Common myeloid progenitor, CD34-positive (primary cell): ENCODE results near the gene AP1B1.

Experiments
- CTCF ChIA-PET: fragments of 350-600 bp; sonication (Branson Sonifier 250); formaldehyde crosslinking; loops from one replicate; lab custom pipeline; 2021; ENCODE audit warnings: antibody characterized with exemption; lab: Charles Lee
- POLR2A ChIA-PET: fragments of 350-600 bp; sonication (Branson Sonifier 250); formaldehyde crosslinking; loops from one replicate; lab custom pipeline; 2021; ENCODE audit warnings: antibody characterized with exemption; lab: Charles Lee
- DNase-seq, 3 donors: peaks; one replicate each; pipeline versions ENCODE4 v3.0.0 to v3.0.0-alpha.2; 2013
- H3K27ac ChIP-seq, 2 experiments: 1 replicate in 1 of 2; 2 replicates in 1 of 2; pipeline ENCODE4 v1.7.0; 2013; ENCODE audit warnings: inconsistent platforms in 2 of 2, low read length in 2 of 2, mild to moderate bottlenecking in 2 of 2, low read depth in 1 of 2, moderate library complexity in 1 of 2; ENCODE audit not compliant: severe bottlenecking in 2 of 2, insufficient read depth in 1 of 2, poor library complexity in 1 of 2
- H3K27me3 ChIP-seq, 5 experiments: replicated peaks in 2 of 5; 1 replicate in 3 of 5; 2 replicates in 2 of 5; pipeline versions ENCODE4 v1.6.1 to v1.7.0; 2013; ENCODE audit warnings: low read length in 4 of 5, mild to moderate bottlenecking in 2 of 5, moderate library complexity in 2 of 5, inconsistent platforms in 1 of 5; ENCODE audit not compliant: insufficient read depth in 5 of 5, control insufficient read depth in 4 of 5
- H3K36me3 ChIP-seq, 4 experiments: 1 replicate in 2 of 4; 2 replicates in 2 of 4; pipeline versions ENCODE4 v1.6.1 to v1.7.0; 2013; ENCODE audit warnings: low read length in 3 of 4, control low read depth in 1 of 4, mild to moderate bottlenecking in 1 of 4; ENCODE audit not compliant: control insufficient read depth in 4 of 4, insufficient read depth in 4 of 4
- H3K4me1 ChIP-seq, 4 experiments: 1 replicate in 3 of 4; 2 replicates in 1 of 4; pipeline versions ENCODE4 v1.6.1 to v1.7.1; 2013; ENCODE audit warnings: low read length in 3 of 4, mild to moderate bottlenecking in 3 of 4, control low read depth in 1 of 4, inconsistent platforms in 1 of 4, moderate library complexity in 1 of 4; ENCODE audit not compliant: control insufficient read depth in 4 of 4, insufficient read depth in 4 of 4; ENCODE audit errors: control extremely low read depth in 1 of 4
- H3K4me3 ChIP-seq, 7 experiments: 1 replicate in 4 of 7; 2 replicates in 3 of 7; pipeline versions ENCODE4 v1.5.1 to v1.7.0; 2013; ENCODE audit warnings: mild to moderate bottlenecking in 7 of 7, low read length in 6 of 7, moderate library complexity in 6 of 7, inconsistent platforms in 2 of 7, low read depth in 2 of 7, control low read depth in 1 of 7; ENCODE audit not compliant: insufficient read depth in 4 of 7, control insufficient read depth in 1 of 7; ENCODE audit errors: extremely low read depth in 1 of 7
- H3K9me3 ChIP-seq, 5 experiments: 1 replicate in 4 of 5; 2 replicates in 1 of 5; pipeline versions ENCODE4 v1.6.1 to v1.7.1; 2013; ENCODE audit warnings: low read length in 4 of 5, mild to moderate bottlenecking in 2 of 5, inconsistent platforms in 1 of 5, low read depth in 1 of 5, moderate library complexity in 1 of 5; ENCODE audit not compliant: control insufficient read depth in 4 of 5, insufficient read depth in 2 of 5; ENCODE audit errors: control extremely low read depth in 1 of 5
- WGBS: methylation state at CpG from one replicate; pipeline ENCODE4 v1.1.5; 2013; ENCODE audit not compliant: insufficient coverage; 5-methylcytosine and 5-hydroxymethylcytosine counted together

AP1B1 gene

DNA sequence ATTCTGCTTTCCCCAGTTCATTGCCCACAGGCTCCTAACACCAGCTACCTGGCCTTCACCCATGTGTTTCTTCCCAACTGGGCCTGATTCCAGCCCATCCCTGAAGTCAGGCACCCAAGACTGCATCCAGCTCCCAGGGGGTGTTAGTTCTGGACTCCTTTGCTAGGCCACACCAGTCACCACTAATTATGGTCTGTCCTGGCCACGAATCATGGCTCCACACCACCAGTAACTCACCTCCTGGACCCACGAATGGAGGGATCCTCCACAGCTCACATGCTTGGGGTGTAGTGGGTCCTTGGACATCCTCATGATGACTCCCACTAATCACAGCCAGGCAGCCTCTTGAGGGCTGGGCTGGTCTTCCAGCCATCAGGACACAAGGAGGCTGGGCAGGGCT is 69.3 kb downstream of the AP1B1 start:
- WGBS: 80% methylated on average over 1 of the region's 2 CpGs
- DNase-seq: no peak
- ChIA-PET CTCF (interaction anchor here (1.1 kb wide), 1 partner anchor 15 kb away, joined by 5 read pairs; no protein-coding TSS in a partner anchor), POLR2A (interaction anchor here (1.3 kb wide), 1 partner anchor 7 kb away, joined by 3 read pairs; no protein-coding TSS in a partner anchor)
- Histone ChIP-seq H3K4me3 (no peak overlapping the region), H3K4me1 (peaks cover 0 to 19% (median 17%) of the 10 kb centered on the region in 4 experiments), H3K27me3 (peaks cover 0 to 28% (median 16%) of the 10 kb centered on the region in 5 experiments), H3K9me3 (no peaks in the 10 kb centered on the region), H3K36me3 (no peaks in the 10 kb centered on the region), H3K27ac (no peak overlapping the region)

DNA sequence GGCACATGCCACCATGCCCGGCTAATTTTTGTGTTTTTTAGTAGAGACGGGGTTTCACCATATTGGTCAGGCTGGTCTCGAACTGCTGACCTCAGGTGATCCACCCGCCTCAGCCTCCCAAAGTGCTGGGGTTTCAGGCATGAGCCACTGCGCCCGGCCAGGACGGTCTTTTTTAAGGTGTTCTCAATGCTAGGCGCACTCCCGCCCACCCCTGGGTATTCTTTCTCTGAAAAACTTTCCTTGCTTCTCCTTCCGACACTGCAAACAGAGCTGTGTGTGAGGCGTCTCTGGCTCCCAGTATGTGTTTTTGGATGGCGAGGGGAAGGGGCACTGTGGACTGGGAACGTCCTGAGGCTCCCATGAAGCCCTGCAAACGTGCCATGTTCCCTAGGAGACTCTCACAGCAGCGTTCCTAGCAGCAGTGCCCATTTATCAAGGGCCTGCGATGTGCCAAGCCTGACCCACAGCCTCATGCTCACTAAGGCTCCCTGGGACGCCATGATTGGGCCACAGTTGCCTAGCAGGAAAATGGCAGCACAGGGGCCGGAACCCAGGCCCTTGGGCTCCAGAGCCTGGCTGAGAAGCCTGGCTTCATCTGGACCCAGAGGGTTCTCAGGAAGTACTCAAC is 70.4 kb downstream of the AP1B1 start:
- CTCF ChIA-PET: interaction anchor here (1.1 to 1.4 kb wide), 3 partner anchors 9 to 15 kb away, joined by 3 to 5 read pairs (median 4); no protein-coding TSS in a partner anchor
- Histone ChIP-seq H3K27ac (no peak overlapping the region), H3K4me1 (peaks cover 0 to 30% (median 22%) of the 10 kb centered on the region in 4 experiments), H3K36me3 (no peaks in the 10 kb centered on the region), H3K9me3 (no peaks in the 10 kb centered on the region), H3K27me3 (peaks cover 0 to 39% (median 19%) of the 10 kb centered on the region in 5 experiments), H3K4me3 (no peak overlapping the region)
- WGBS: 96% methylated on average over 17 of the region's 18 CpGs
- no peak for DNase-seq
- POLR2A ChIA-PET: interaction anchor here (1.3 kb wide), 1 partner anchor 9 kb away, joined by 3 read pairs; no protein-coding TSS in a partner anchor

DNA sequence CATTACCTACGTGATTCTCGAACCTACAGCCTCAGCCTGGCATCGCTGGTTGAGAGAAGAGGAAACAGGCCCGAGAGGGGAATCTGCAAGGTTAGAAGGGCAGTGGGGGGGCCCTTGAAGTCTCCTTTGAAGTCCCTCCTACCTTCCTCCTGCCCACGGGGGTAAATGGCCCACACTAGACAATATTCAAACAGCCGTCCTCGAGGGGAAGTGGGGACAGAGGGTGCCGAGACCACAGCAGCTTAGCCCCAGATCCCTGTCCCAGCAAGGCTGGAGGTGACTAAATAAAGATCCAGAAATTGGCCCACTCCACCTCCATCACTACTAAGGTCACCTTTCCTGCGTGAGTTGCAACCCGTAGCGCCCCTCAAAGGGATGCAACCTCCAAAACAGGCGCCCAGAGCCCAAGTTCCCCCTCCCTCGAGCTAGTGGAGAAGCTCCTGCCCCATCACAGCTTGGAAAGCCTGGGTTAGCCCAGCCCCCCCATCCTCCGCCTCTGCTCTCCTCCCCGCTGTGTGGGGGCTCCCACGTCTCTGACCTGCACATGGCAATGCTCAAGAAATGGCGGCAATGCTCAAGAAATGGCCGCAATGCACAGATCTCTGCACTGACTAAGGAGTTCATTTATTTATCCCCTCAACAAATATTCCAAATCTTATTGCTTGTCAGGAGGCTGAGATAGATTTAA is 72.1 kb downstream of the AP1B1 start:
- no peak overlapping the region for H3K27ac ChIP-seq
- ChIA-PET CTCF (interaction anchor here (1.3 to 1.4 kb wide), 2 partner anchors 10 to 19 kb away, joined by 3 to 4 read pairs; no protein-coding TSS in a partner anchor), POLR2A (no interaction called here)
- 59% methylated on average over 13 of the region's 18 CpGs for WGBS
- H3K4me1 ChIP-seq: peaks cover 0 to 40% (median 29%) of the 10 kb centered on the region in 4 experiments
- no peaks in the 10 kb centered on the region for H3K9me3 ChIP-seq
- no peaks in the 10 kb centered on the region for H3K36me3 ChIP-seq
- peak overlapping the region in 1 of 7 experiments; percentile 67 for H3K4me3 ChIP-seq
- DNase-seq: peak in 2 of 3 donors; percentile 47 to 62
- H3K27me3 ChIP-seq: peaks cover 0 to 56% (median 24%) of the 10 kb centered on the region in 5 experiments

- H3K4me1 ChIP-seq: peaks cover 0 to 48% (median 36%) of the 10 kb centered on the region in 4 experiments
- ChIA-PET CTCF (no interaction called here), POLR2A (interaction anchor here (1.0 kb wide), 1 partner anchor 9 kb away, joined by 3 read pairs; the partner anchor contains the start of gene GAS2L1)
- peak within 1 kb of the TSS; percentile 23 to 67 (median 55) for H3K4me3 ChIP-seq
- WGBS: under 1% methylated on average over 79 of the region's 103 CpGs
- peak in 1 of 3 donors; percentile 49 for DNase-seq
- peaks cover 0 to 57% (median 24%) of the 10 kb centered on the region in 5 experiments for H3K27me3 ChIP-seq
- no peak within 1 kb of the TSS for H3K27ac ChIP-seq
- no peaks in the 10 kb centered on the region for H3K9me3 ChIP-seq
- H3K36me3 ChIP-seq: no peaks in the 10 kb centered on the region
Measured at GRCh38 chr22:29315286-29316140, 72.9 kb downstream of the AP1B1 start, which contains the start of gene RASL10A. RASL10A (minus strand) TSS chr22:29315697; CDS start chr22:29315246, 451 bp downstream.

DNA sequence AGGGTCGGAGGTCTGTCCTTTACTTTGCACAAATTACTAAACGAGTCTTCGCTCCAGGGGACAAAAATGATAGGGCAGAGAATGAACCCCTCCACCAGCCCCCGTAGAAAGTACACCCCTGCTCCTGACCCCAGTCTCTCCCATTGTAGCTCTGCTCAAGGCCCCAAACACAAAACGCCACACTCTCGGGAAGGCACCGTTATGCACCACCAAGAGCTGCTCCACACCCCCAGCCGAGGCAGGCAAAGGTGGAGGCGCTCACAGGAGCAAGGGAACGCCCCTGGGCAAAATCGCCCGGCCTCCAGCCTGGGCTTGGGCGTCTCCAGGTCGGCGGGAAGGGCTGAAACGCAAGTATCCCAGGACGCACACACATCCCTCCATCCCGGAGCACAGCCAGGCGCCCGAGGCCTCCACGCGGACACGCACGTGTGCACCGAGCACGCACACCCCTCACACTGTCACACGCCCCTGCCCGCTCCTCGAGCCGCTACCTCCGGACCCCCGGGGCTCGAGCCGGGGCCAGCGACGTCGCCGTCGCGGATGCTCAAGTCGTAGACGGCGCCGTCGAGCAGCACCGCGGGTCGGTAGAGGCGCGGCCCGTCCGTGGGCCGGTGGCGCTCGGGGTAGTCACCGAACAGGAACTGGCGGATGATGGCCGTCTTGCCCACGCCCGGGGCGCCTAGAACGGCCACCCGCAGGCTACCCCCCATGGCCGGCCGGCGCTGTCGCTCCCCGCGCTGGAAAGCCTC is 73.7 kb downstream of the AP1B1 start:
- WGBS: 2% methylated on average over 69 of the region's 69 CpGs
- no peaks in the 10 kb centered on the region for H3K36me3 ChIP-seq
- ChIA-PET CTCF (interaction anchor here (0.8 to 2.5 kb wide), 4 partner anchors 11 to 61 kb away, joined by 3 to 19 read pairs (median 6); no protein-coding TSS in a partner anchor), POLR2A (interaction anchor here (1.0 kb wide), 1 partner anchor 8 kb away, joined by 3 read pairs; the partner anchor contains the start of gene GAS2L1)
- peak overlapping the region; percentile 23 to 67 (median 55) for H3K4me3 ChIP-seq
- peak in 1 of 3 donors; percentile 37 for DNase-seq
- H3K4me1 ChIP-seq: peaks cover 0 to 54% (median 40%) of the 10 kb centered on the region in 4 experiments
- no peaks in the 10 kb centered on the region for H3K9me3 ChIP-seq
- H3K27me3 ChIP-seq: peaks cover 0 to 57% (median 24%) of the 10 kb centered on the region in 5 experiments
- H3K27ac ChIP-seq: no peak overlapping the region
